Keratinocyte (primary cell): Measurements from ENCODE around the gene THAP2. TPM values are rescaled to one million over a fixed set of nuclear protein-coding genes. Genes with fewer than 3 reads are reported as not detected.

Experiments used
- DNase-seq: peaks from one replicate; pipeline ENCODE4 v3.0.0-alpha.2; 2011; ENCODE audit warnings: low read depth, missing footprints, low spot score
- FAIRE-seq: peaks from 2 replicates; lab custom pipeline; 2011; peaks lifted over from hg19 to GRCh38; lab: Jason Lieb, UNC
- H2AFZ ChIP-seq: 2 replicates; pipeline ENCODE4 v1.6.0; 2012; ENCODE audit warnings: low read length, control low read depth, inconsistent platforms; ENCODE audit not compliant: control insufficient read depth
- H3K27ac ChIP-seq: 2 replicates; pipeline ENCODE4 v1.5.1; 2011; ENCODE audit warnings: low read length; ENCODE audit not compliant: control insufficient read depth, insufficient read depth
- H3K27me3 ChIP-seq: 3 replicates; pipeline ENCODE4 v1.6.0; 2011; ENCODE audit warnings: low read length; ENCODE audit not compliant: control insufficient read depth, insufficient read depth; ENCODE audit errors: extremely low read depth
- H3K36me3 ChIP-seq, 2 experiments: 2 replicates in 1 of 2; 3 replicates in 1 of 2; pipeline ENCODE4 v1.5.1; 2011; ENCODE audit warnings: low read length in 2 of 2, mild to moderate bottlenecking in 1 of 2; ENCODE audit not compliant: control insufficient read depth in 2 of 2, insufficient read depth in 2 of 2; ENCODE audit errors: extremely low read depth in 1 of 2
- H3K4me1 ChIP-seq: 3 replicates; pipeline ENCODE4 v1.5.1; 2011; ENCODE audit warnings: low read length; ENCODE audit not compliant: control insufficient read depth, insufficient read depth; ENCODE audit errors: extremely low read depth
- H3K4me2 ChIP-seq: 3 replicates; pipeline ENCODE4 v1.6.0; 2011; ENCODE audit warnings: low read depth, low read length; ENCODE audit not compliant: control insufficient read depth, insufficient read depth; ENCODE audit errors: extremely low read depth
- H3K4me3 ChIP-seq, 3 experiments: fragments of 200-600 bp in 1 of 3; sonication (generic) in 1 of 3; 2 replicates in 2 of 3; 3 replicates in 1 of 3; pipeline ENCODE4 v1.5.1; 2011 to 2016; ENCODE audit warnings: low read length in 3 of 3, mild to moderate bottlenecking in 3 of 3, control low read depth in 2 of 3, inconsistent platforms in 1 of 3, low read depth in 1 of 3, mixed read lengths in 1 of 3, mixed run types in 1 of 3, moderate library complexity in 1 of 3; ENCODE audit not compliant: control insufficient read depth in 2 of 3, insufficient read depth in 2 of 3; ENCODE audit errors: extremely low read depth in 1 of 3
- H3K79me2 ChIP-seq: 2 replicates; pipeline ENCODE4 v1.6.0; 2012; ENCODE audit warnings: low read length; ENCODE audit not compliant: control insufficient read depth, insufficient read depth
- H3K9ac ChIP-seq: 3 replicates; pipeline ENCODE4 v1.6.0; 2011; ENCODE audit warnings: low read length; ENCODE audit not compliant: control insufficient read depth, insufficient read depth; ENCODE audit errors: extremely low read depth
- H3K9me1 ChIP-seq: 3 replicates; pipeline ENCODE4 v1.6.0; 2011; ENCODE audit warnings: low read length; ENCODE audit not compliant: control insufficient read depth, insufficient read depth; ENCODE audit errors: extremely low read depth
- H3K9me3 ChIP-seq: 2 replicates; pipeline ENCODE4 v1.5.1; 2012; ENCODE audit warnings: low read depth, low read length; ENCODE audit not compliant: control insufficient read depth
- H4K20me1 ChIP-seq: 3 replicates; pipeline ENCODE4 v1.6.0; 2011; ENCODE audit warnings: low read length; ENCODE audit not compliant: control insufficient read depth, insufficient read depth; ENCODE audit errors: extremely low read depth
- CTCF ChIP-seq, 3 experiments: IDR thresholded peaks in 1 of 3; conservative IDR thresholded peaks in 1 of 3; optimal IDR thresholded peaks in 1 of 3; 2 replicates in 2 of 3; 3 replicates in 1 of 3; pipeline versions ENCODE3 to v1.5.1; 2011; ENCODE audit warnings: low read length in 3 of 3, mild to moderate bottlenecking in 3 of 3, moderate library complexity in 2 of 3, control low read depth in 1 of 3, inconsistent platforms in 1 of 3; ENCODE audit not compliant: insufficient read depth in 2 of 3; ENCODE audit errors: extremely low read depth in 1 of 3
- EZH2 ChIP-seq: IDR thresholded peaks from one replicate; pipeline ENCODE4 v1.6.1; 2012; ENCODE audit warnings: inconsistent platforms, mild to moderate bottlenecking, low read length, moderate library complexity
- dilution Hi-C: fragments of 300-500 bp; cut with MboI; formaldehyde crosslinking; loops from one replicate; pipeline ENCODE4 v1.7.0; 2020; ENCODE audit warnings: low sequenced_read_pairs; ENCODE audit not compliant: extremely low pct_ligation_motif_present
- polyA plus RNA-seq, 5 experiments: library from polyadenylated mRNA; depleted of rRNA in 3 of 5; stranded (reverse) in 3 of 5; stranded (forward) in 1 of 5; unstranded in 1 of 5; fragments of >200 nt; gene quantifications; 1 replicate in 1 of 5; 2 replicates in 3 of 5; 3 replicates in 1 of 5; pipeline versions ENCODE4 v1.2.1 to v1.2.3, GENCODE V29; 2011 to 2012; ENCODE audit warnings: missing spikeins in 2 of 5, low read depth in 1 of 5, low replicate concordance in 1 of 5

The THAP2 gene
- polyA plus RNA-seq, 1 donor (not counting 4 experiments of a cell fraction or from before 2014, with no cell fraction given) = 4.4 TPM

GRCh38 chr12:71688961-71689570 is 25.0 kb downstream of the THAP2 start:
- Histone ChIP-seq H3K9me1 (no peaks in the 10 kb centered on the region), H3K4me1 (peaks cover 36% of the 10 kb centered on the region), H3K4me2 (peak overlapping the region; percentile 69), H3K36me3 (no peaks in the 10 kb centered on the region), H3K27me3 (no peaks in the 10 kb centered on the region), H3K9me3 (no peaks in the 10 kb centered on the region), H3K27ac (peak overlapping the region; percentile 48), H4K20me1 (no peaks in the 10 kb centered on the region), H2AFZ (peak overlapping the region; percentile 14), H3K9ac (peak overlapping the region; percentile 6), H3K4me3 (peak overlapping the region in 2 of 3 experiments; percentile 43 to 54), H3K79me2 (peaks cover 2% of the 10 kb centered on the region)
- FAIRE-seq (no peak), DNase-seq (no peak)
- TF ChIP-seq EZH2 (no peak), CTCF (optimal IDR thresholded peaks at IDR 0.05 in 1 of 3, IDR thresholded peaks at IDR 0.05 in 1 of 3, conservative IDR thresholded peaks at IDR 0.05 in 1 of 3; ENCODE audit: extremely low read depth in 1 of 3, insufficient read depth in 2 of 3, low read length in 3 of 3) (no peak)
- dilution Hi-C loops = no loop called here

- Histone ChIP-seq H3K4me2 (no peak overlapping the region), H4K20me1 (no peaks in the 10 kb centered on the region), H2AFZ (no peak overlapping the region), H3K4me3 (no peak overlapping the region), H3K9ac (no peak overlapping the region), H3K9me1 (no peaks in the 10 kb centered on the region), H3K4me1 (peaks cover 46% of the 10 kb centered on the region), H3K9me3 (no peaks in the 10 kb centered on the region), H3K79me2 (peaks cover 2% of the 10 kb centered on the region), H3K27ac (no peak overlapping the region), H3K27me3 (no peaks in the 10 kb centered on the region), H3K36me3 (no peaks in the 10 kb centered on the region)
- dilution Hi-C loops = no loop called here
- TF ChIP-seq CTCF (optimal IDR thresholded peaks at IDR 0.05 in 1 of 3, IDR thresholded peaks at IDR 0.05 in 1 of 3, conservative IDR thresholded peaks at IDR 0.05 in 1 of 3; ENCODE audit: extremely low read depth in 1 of 3, insufficient read depth in 2 of 3, low read length in 3 of 3) (no peak), EZH2 (no peak)
- no peak for DNase-seq
- no peak for FAIRE-seq
These were observed 27.5 kb downstream of the THAP2 start for GRCh38 chr12:71691504-71692129.
